ENCODE data around the gene MACROH2A2.
A peak's percentile ranks its signal among the peaks of the same experiment; 100 is the strongest.
"Not testable (repeated sequence)": the region's sequence is repeated elsewhere in the genome, so short reads cannot be mapped to it uniquely, and the experiment has no call there.

MACROH2A2 gene

DNA sequence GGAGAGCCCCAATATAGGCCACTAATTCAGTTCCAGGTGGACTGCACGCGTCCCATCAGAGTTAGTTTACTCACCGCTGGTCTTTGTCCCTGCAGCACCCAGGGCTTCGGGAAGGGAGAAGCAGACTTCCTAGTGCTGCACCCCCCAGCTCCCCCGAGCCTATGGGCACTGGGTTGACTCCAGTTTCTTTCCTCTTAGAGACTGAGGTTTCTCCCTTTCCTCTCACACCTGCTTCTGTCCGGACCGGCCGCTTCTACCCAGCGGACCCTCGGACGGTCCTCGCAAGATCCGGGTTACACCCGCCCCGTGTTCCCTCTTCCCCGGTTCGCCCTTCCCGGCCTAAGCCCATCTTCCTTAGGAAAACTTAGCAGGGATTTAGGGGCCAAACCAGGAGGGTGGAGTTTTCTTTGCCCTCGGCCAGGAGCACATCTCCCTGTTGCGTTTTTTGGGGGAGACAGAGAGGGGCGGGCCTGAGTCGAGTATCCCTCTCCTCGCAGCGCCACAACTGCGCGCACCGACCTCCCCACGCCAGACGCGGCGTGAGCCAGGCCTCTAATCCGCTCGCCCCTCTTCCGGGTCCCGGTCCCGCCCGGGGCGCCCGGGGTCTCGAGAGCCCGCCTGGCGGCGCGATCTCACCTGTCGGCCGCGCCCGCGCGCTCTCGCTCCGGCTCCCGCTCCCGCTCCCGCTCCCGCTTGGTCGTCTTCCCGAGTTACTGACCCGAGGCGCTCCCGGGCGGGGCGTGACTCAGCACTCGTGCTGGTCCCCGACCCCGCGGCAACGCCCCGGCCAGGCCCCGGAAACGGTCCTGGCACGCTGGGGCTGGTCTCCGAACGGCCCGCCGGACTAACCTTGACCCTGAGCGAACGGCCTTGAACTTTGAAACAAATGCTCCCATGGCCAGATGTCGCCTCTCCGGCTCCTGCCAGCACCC, 79.7 kb downstream of the MACROH2A2 start, which contains the start of gene AIFM2:
TSS of gene AIFM2 (minus strand) at position 728 of the 932 bp plus-strand sequence. CDS start 8,741 bp downstream, outside the sequence.
- peak; percentile 16 to 34 for DNase-seq

DNA sequence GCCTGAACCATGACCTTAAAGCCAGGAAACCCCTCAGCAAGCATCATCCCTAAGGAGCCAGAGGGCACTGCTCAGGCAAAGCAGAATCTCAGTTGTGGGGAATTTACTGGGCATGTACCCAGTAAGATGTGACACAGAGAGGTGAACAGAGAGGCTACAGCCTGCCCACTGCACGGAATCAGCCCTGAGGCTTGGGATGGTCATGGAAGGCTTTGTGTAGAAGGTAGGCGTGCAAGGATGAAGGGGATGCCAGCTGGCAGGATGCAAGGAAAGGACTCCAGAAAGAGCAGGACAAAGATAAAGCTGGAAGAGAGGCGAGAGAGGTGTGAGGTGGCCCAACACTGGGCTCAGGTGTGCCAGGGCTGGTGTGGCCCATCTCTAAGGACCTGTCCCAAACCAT, 82.4 kb downstream of the MACROH2A2 start:
- DNase-seq = no peak

DNA sequence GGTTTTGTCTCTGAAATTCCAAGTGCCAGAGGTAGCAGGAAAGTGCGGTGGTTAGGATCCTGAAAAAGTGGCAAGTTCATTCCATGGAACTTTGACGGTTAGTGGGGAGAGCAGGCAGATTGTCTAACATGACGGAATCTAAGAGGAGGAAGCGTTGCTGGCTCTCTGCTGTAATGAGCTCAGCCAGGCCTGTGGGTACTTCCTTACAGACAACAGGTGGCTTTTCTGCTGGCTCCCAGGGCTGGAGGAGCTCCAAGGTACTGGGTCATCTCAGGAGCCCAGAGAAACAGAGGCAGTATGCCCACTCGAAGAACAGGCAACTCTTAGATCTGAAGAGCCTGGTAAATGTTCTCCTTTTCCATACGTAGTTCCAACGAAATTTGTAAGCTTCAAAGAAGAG, 83.0 kb downstream of the MACROH2A2 start:
- DNase-seq = no peak

DNA sequence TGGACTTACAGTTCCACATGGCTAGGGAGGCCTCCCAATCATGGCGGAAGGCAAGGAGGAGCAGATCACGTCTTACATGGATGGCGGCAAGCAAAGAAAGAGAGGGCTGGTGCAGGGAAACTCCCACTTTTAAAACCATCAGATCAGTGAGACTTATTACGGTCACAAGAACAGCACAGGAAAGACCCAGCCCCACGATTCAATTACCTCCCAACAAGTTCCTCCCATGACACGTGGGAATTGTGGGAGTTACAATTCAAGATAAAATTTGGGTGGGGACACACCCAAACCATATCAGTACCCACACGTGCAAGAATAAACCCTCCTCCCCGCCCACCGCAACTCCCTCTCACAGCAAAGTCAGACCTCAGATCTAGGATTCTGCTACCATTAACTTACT, 84.5 kb downstream of the MACROH2A2 start:
- no peak for DNase-seq

DNA sequence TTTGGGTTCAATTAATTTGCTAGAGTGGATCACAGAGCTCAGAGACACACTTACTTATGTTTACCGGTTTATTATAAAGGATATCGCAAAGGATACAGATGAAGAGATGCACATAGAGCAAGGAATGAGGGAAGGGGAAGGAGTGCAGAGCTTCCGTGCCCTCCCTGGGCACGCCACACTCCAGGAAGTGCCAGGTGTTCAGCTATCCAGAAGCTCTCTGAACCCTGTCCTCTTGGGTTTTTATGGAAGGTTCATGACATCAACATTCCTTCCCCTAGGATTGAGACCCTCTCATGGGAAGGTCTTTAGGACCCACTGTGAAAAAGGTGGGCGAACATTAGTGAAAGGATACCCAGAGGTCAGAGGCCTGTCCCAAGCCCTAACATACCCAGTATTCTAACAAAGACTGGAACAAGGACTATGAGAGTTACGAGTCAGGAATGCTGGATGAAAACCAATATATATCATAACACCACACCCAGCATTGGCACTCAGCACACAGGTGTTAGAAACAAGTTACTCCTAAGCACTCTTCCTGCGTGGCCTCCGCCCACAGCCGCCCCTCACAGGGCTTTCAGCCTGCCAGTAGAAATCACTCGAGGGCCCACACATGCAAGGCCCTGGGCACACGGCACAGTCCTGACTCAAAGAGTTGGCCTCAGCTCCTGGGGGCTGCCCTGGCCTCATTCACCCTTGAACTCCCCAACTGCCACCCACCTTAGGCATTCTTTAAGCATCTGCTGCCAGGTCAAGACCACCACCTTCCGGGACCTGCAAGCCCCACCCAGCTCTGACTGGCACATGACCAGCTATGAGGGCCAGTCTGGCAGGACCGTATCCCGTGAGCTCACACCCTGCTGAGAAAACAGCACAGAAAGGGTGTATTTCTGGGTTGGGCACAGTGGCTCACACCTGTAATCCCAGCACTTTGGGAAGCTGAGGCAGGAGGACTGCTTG, 85.6 kb downstream of the MACROH2A2 start:
- DNase-seq = no peak

DNA sequence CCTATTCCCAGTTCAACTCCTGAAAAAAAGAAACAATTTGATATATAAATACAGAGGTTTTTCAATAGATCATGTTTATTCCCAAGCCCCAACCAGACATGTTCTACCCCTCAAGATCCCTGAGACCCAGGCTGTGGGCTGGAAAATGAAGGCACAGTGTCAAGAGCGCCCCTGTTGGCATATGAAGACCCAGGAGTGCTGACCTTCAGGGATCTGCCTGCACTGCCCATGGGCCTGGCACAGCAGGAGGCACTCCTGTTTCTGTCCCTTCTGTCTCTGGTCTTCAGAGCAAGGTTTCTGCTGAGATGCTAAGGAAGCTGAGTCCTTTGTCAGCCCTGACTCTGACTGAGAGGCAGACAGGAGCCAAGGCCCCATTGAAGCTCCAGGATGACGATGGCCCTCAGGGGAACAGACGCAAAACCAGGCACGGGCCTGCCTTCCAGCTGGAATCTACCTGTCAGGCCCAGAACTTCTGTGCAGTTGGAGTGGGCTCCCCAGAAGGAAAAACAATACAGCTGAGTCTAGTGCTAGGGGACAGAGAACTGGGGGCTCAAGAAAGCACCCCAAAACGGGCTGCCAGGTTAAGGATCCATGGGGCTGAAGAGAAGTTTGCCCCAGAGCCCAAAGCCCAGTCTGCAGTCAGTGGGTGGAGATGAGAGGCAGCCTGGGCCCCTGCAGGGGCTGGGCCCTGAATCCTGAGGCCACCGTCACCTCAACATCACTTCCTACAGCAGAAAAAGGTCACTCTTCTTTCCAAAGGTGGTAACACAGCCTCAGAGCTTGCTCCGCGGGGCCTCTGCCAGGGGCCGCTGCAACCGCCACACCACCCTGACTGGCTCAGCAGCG, 86.7 kb downstream of the MACROH2A2 start:
- DNase-seq = no peak

DNA sequence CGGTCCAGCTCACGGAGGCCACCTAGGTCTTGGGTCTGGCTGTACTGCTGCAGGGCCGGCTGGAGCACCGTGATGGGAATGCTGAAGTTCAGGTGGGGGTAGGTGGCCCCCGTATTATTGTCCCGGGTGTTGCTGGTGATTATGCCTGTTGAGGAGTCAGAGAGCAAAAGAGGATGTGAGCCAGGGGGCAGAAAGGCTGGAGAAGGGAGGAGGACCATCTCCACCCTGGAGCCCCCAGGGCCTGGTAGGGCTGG, 87.3 kb downstream of the MACROH2A2 start:
- DNase-seq = no peak

DNA sequence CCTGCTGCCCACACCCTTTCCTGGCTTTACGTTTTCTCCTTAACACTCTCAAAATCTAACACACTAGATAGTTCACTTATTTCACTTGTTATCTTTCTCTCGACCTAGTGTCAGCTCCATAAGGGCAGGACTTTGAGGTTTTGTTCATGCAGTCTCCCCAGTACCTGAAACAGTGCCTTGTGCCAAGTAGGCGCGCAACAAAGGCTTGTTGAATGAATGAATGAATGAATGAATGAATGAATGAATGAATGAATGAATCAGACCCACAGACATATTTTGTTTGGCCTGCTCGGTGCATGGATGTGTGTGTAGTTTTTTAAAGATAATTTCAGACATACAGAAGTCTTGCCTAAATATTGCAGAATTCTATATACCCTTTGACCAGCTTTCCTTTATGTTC, 87.7 kb downstream of the MACROH2A2 start:
- no peak for DNase-seq

DNA sequence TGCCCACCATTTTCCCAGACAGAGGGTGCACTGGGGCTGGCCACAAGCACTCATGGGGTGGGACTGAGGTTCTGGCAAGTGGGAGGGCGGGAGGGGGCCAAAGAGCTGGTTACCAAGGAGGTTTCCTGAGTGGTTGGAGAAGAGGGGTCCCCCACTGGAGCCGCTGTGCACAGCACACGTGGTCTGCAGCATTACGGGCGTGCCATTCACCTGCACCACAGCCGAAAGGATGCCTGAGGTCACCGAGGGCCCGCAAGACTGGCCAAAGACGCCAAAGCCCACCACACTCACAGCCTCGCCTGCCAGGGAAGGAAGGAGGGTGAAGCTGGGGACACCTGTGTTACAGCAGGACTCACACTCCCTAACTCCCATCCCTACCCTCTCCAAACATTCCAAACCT, 89.9 kb downstream of the MACROH2A2 start:
- DNase-seq = no peak

DNA sequence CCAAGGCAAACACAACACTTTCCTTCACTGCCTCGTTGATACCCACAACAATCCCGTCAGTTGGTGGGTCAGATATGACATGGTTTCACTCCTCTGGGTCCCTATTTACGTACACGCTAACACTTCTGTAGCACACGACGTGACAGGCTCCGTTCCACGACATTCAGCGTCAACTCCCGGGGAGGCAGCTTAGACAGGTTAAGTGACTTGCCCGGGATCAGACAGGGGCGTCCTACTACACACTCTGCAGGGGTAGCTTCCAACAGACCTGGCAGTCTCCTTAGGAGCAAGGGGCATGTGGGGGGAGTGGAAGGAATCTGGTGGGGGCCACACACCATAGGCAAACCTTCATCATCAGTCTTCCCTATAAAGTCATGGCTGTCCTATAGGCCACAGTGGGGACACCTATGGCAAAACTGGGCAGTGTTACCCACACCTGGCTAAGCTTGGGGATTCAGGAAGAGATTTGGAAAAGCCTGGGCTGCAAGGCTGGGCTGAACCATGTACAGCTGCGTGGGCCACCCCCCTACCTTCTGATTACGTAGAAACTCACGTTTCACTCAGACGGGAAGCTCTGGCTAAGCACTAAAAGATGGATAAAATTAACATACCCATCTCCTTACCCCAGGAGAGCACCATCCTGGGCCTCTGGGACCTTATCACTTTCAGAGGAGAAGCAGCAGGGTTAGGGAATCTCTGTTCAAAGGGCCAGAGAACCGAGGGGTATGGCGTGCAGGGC, 91.9 kb downstream of the MACROH2A2 start:
- no peak for DNase-seq

DNA sequence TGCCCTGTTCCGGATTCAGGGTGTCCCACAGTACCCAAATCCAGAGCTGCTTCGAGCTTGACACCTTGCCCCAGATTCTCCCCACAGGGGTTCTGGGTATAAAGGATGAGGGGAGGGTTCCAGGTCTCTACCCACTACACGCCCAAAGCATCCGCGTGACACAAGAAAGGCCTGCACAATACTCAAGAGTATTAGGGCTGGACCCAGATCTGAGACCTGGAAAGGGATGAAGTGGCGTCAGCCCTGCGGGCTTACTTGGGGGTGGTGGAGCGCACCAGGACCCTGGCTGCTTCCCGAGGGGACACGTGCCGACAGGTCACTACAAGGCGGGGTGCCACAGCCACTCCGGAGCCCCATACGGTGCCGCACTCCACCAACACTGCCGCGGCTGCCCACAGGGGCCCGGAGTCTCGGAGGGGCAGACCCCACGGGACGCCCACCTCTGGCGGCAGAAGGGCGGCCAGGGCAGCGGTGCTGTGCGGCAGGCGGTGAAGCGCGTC, 92.6 kb downstream of the MACROH2A2 start:
- no peak for DNase-seq

DNA sequence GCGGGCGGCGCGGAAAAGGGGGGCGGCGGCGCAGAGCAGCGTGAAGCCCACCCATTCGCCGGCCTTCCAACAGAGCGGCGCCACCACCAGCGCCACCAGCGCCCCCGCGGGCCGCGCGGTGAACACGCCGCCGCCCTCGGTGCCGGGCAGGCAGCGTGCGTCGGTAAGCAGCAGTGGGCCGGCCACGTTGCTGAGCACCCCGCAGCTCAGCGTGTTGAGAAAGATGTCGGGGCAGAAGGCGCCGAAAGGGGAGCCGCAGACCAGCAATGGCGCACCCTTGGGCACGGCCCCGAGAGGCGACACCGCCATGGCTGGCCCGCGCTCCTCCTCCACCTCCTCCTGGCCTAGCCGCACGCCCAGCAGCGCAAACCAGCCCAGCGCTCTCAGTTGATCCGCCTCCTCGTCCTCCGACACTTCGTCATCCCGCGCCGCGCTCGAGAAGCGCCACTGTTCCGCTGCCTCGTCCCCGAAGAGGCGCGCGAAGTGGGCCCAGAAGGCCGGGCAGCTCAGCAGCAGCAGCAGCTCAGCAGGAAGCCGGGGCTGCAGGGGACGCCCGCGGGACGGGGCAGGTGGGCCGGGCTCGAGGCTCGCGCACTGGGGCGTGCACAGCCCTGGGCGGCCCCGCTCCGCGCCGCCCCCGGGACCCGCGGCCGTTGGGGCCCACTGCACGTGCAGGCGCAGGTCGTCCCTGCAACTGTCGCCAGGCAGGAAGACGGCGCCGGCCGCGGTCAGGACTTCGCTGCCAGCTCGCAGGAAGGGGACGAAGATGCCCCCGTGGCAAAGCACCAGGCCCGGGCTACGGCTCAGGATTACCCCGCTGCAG, 93.2 kb downstream of the MACROH2A2 start:
- DNase-seq = peak; percentile 69 to 71

DNA sequence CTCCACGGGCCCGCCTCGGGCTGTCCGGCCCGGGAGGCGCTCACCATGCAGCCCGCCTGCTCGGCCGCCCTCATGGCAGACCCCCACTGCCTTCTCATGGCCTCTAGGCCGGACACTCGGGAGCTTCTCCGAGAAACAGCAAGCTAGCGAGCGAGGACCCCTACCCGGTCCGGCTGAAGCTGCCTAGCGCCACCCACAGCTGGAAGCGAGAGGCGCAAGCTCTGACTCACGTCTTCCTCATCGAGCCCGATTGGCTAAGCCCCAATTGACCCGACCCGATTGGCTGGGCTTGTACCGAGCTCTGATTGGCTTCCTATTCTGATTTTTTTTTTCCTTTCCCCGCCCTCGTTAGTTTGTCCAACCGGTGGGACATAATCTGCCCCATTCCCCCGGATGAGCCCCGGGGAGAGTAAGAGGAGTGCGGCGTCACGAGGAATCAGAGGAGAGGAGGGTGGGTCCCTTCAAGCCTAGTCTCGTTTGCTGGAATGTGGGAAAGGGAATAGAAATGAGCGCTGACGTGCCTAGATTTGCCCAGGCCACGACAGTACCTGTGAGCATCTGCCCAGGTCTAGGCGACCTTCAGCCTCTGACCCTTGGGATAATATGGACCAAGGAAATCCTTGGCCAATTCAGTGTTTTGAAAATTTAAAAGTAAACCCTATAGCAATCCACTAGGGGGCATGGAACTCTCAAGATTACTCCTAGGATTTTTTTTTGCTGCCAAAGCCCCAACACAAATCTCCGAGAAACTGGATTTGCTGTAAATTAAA, 94.0 kb downstream of the MACROH2A2 start, which contains the start of gene TYSND1:
TSS of gene TYSND1 (minus strand) at position 212 of the 770 bp plus-strand sequence. CDS start at position 98, 114 bp downstream.
- peak; percentile 93 to 94 for DNase-seq

DNA sequence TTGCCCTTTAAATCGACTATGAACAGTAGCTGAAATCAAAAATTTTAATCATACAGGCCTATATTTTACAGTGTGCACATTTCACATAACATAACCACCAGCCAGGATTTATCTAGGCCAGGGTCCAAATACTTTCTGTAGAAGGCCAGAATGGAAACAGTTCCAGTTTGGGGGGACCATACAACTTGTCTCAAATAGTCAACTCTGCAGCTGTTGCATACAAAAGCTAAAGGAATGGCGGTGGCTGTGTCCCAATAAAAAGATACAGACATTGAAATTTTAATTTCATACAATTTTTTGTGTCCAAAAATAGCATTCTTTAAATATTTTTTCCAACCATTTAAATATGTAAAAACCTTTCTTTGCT, 94.6 kb downstream of the MACROH2A2 start:
- no peak for DNase-seq

DNA sequence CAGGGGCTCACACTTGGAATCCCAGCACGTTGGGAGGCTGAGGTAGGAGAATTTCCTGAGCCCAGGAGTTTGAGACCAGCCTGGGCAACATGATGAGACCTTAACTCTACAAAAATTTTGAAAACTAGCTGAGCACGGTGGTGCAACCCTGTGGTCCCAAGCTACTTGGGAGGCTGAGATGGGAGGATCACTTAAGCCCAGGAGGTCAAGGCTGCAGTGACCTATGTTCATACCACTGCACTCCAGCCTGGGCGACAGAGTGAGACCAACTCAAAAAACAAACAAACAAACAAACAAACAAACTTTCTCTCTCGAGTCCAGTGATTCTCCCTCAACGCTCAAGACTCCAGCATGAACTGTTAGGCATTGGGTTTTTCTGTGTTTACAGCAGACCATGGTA, 95.9 kb downstream of the MACROH2A2 start:
- DNase-seq = no peak

DNA sequence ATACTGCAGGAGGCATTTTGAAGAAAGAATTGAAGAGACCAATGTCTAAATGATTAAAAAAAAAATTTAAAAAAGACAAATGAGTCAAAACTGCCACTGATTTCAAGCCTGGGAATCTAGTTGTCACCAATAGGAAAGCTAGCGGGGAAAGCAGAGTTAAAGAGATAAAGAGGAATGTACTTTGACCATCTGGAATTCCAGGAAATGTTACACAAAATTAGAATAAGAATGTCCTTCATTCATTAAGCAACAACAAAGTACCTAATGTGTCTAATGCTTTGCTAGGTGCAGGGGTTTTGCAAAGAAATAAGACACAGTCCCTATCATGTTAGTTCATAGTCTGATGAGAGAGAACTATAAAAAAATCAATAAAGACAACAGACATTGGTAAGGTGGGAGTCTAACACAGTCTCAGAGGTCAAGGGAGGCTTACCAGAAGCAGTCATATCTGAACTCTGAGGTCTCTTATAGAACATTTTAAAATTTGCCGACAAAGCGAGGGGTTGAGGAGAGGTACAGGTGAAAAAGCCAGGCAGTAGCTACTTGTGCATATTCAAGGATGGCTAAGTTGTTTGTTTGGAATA, 102.7 kb downstream of the MACROH2A2 start:
- no peak for DNase-seq

DNA sequence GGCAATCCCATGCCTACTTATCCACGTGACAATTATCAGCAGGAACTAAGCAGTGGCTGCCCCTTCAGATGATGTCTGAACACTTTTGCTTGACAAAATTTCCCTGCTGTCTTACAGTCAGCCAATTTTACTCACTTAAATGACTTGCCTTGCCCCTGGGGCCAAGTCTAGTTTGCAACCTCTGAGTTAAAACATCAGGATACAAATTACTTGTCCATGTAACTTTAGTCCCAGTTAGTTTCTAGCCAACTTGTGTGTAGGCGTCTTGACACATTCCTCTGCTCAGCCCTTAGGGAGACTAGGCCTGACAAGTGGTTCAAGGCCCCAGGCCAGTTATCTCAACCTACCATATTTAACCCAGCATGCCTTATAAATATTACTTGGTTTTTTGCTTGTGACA, 105.5 kb downstream of the MACROH2A2 start:
- no peak for DNase-seq

DNA sequence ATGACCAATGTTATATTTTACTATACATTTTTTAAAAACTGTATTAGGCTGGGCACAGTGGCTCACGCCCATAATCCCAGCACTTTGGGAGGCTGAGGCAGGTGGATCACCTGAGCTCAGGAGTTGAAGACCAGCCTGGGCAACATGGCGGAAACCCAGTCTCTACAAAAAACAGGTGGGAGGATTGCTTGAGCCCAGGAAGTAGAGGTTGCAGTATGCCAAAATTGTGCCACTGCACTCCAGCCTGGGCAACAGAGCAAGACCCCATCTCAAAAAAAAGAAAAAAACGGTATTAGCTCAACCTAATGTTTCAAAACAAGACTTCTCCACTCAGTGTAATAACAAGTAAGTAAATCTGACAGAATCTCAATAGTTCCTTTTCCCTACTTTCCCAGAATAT, 106.7 kb downstream of the MACROH2A2 start:
- DNase-seq = not testable (repeated sequence)

DNA sequence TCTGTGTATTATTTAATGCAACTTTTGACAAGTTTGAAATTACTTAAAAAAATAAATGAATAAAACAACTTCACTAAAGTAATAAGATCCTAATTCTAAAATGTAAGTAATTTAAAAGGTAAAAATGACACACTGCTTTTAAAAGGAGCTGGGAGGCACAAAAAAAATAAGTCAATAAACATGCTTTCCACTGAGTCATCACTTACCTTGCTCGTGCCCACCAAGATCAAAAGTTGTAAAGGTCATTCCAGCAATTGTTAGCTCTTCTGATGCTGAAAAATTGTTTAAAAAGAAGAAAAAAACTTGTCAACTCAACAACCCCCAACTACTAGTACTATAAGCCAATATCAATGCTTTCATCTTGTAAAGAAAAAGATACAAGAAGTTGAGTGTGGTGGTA, 108.2 kb downstream of the MACROH2A2 start:
- no peak for DNase-seq

All from CD4-positive, alpha-beta T cell treated with Interleukin-1 beta for 1 hour (primary cell).